ENCODE measurements around the gene EHMT2.
A peak's percentile ranks its signal among the peaks of the same experiment; 100 is the strongest.

EHMT2 gene

DNA sequence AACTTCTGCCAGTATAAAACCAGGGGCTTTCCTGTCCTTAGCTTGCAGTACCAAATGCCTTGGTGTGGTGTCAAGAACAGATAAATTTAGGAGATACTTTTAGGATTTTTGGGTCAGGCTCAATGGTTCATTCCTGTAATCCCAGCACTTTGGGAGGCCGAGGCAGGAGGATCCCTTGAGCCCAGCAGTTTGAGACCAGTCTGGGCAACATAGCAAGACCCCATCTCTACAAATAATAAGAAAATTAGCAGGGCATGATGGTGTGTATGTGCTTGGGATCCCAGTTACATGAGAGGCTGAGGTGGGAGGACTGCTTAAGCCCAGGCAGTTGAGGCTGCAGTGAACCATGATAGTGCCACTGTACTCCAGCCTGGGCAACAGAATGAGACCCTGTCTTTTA lies 7.5 kb upstream of the EHMT2 start:
- no peak overlapping the region for H3K4me3 ChIP-seq
- peaks cover 0 to 21% (median 16%) of the 10 kb centered on the region in 4 donors for H3K4me1 ChIP-seq
- no peaks in the 10 kb centered on the region for H3K9me3 ChIP-seq
- H3K27me3 ChIP-seq = no peaks in the 10 kb centered on the region
- no peak for DNase-seq
- intact Hi-C loops (cut with DNase I; ENCODE audit: low total_unique reads) = loop anchor here (5.0 kb wide), 1 partner anchor 47 kb away; no protein-coding TSS in a partner anchor
- TF ChIP-seq, protein P1, sequence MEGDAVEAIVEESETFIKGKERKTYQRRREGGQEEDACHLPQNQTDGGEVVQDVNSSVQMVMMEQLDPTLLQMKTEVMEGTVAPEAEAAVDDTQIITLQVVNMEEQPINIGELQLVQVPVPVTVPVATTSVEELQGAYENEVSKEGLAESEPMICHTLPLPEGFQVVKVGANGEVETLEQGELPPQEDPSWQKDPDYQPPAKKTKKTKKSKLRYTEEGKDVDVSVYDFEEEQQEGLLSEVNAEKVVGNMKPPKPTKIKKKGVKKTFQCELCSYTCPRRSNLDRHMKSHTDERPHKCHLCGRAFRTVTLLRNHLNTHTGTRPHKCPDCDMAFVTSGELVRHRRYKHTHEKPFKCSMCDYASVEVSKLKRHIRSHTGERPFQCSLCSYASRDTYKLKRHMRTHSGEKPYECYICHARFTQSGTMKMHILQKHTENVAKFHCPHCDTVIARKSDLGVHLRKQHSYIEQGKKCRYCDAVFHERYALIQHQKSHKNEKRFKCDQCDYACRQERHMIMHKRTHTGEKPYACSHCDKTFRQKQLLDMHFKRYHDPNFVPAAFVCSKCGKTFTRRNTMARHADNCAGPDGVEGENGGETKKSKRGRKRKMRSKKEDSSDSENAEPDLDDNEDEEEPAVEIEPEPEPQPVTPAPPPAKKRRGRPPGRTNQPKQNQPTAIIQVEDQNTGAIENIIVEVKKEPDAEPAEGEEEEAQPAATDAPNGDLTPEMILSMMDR (IDR thresholded peaks at IDR 0.05) = no peak
- H3K36me3 ChIP-seq = peaks cover 0 to 3% (median 0%) of the 10 kb centered on the region in 3 donors
- no peak overlapping the region for H3K27ac ChIP-seq

DNA sequence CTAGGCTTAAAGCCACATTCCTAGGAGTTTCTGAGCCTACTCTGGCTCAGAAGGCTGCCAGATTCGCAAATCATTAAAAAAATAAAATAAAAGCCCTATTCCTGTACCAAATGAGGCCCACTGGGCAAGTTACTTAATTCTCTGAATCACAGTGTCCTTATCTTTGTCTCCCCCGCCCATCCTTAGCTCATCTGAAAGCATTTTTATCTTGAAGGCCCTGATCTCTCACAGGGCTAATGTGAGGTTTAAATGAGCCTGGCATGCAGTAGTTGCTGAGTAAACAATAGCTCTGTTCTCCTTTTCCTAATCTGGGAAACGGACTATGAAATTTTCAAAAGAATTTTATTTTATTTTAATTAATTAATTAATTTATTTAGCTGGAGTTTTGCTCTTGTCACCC lies 6.5 kb upstream of the EHMT2 start:
- TF ChIP-seq, protein P1 (IDR thresholded peaks at IDR 0.05) = no peak
- intact Hi-C loops (cut with DNase I; ENCODE audit: low total_unique reads) = no loop called here
- Histone ChIP-seq H3K27ac (no peak overlapping the region), H3K4me3 (no peak overlapping the region), H3K9me3 (no peaks in the 10 kb centered on the region), H3K36me3 (peaks cover 0 to 9% (median 0%) of the 10 kb centered on the region in 3 donors), H3K27me3 (no peaks in the 10 kb centered on the region), H3K4me1 (peaks cover 0 to 30% (median 24%) of the 10 kb centered on the region in 4 donors)
- no peak for DNase-seq

DNA sequence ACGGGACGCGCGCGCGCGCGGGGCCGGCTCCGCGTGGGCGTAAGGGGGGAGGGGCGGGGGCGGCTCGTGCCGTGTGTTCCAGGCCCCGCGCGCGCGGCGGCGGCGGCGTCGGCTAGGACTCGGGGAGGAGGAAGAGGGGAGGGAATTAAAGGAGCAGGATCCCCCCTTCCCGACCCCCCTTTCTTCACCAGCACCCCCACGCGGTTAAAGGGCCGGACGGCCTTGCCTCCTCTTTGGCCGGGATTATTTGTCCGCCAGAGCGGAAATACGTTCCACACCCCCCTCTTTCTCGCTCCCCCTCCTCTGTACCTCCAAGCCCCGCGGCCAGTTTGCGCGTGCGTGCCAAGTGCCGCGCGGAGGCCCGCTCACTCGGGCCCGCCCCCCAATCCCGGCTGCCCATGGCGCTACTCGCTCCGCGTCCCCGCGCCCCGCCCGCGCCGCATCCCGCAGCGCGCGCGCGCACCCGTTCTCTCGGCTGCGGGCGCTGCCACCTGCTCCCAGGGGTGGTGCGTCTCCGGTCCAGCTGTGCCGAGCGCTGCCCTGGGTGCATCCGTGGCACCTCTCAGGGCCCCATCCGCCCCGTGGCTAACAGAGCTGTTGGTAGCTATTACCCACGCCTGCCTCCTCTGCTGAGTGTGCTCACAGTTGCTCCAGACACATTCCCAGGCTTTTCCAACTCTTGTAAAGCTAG lies 4.6 kb upstream of the EHMT2 start, which contains the start of gene ZBTB12:
Gene ZBTB12 (minus strand): TSS at position 134 of the 691 bp plus-strand sequence. CDS start 781 bp downstream, outside the sequence.
- H3K36me3 ChIP-seq = peaks cover 0 to 9% (median 0%) of the 10 kb centered on the region in 3 donors
- peaks cover 0 to 38% (median 31%) of the 10 kb centered on the region in 4 donors for H3K4me1 ChIP-seq
- H3K27ac ChIP-seq = peak within 1 kb of the TSS; percentile 83 to 85
- TF ChIP-seq, protein P1 (IDR thresholded peaks at IDR 0.05) = peak in 1 of 2 experiments; percentile 11
- no peaks in the 10 kb centered on the region for H3K27me3 ChIP-seq
- H3K9me3 ChIP-seq = no peaks in the 10 kb centered on the region
- intact Hi-C loops (cut with DNase I; ENCODE audit: low total_unique reads) = no loop called here
- peak; percentile 87 to 95 for DNase-seq
- H3K4me3 ChIP-seq = peak within 1 kb of the TSS; percentile 68 to 77

DNA sequence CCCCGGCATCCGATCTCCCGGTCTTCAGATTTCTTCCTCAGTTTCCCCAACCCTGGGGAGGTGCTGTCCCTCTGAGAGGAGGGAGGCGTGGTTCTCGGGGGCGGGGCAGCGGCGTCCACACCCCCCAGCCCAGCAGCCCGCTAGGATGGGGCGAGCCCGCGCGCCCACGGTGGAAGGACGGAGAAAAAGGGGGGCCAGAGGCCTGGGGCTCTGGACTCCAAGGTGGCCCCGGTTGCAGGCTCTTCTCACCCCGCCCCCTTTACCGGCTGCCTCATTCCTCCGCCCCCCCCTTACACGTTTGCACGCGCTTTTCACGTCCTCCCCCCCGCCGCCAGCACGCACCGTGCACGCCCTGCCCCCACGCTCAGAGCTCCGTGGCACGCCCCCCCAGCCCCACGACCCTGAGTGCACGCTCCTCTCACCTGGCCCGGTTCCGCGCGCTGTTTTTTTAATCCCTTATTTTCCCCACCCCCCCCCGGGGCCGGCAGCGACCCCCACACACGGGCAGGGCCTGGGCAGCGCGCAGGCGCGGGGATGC lies 4.0 kb upstream of the EHMT2 start:
- H3K4me1 ChIP-seq = peaks cover 0 to 44% (median 37%) of the 10 kb centered on the region in 4 donors

DNA sequence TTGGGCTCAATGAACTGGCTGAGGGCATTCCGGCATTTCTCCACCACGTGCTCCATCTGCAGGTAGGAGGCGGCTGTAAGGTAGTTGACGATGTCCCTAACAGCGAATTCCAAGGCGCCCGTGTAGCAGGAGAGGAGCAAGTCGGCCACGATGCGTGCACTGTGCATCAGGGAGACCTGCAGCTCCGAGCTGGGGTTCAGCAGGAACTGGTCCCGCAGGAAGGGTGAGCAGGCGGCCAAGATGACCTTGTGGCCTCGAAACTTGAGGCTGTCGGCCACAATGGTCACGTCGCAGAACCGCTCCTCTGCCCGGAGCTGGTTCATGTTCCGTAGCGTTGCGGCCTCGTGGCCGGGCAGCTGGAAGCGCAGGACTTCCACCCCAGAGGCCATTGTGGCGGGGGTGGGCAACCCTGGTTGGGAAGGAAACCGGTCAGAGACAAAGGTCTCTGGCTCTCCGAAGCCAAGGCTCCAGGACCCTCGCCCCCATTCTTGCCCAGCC lies 3.5 kb upstream of the EHMT2 start:
- H3K9me3 ChIP-seq = no peaks in the 10 kb centered on the region
- peak overlapping the region; percentile 68 to 77 for H3K4me3 ChIP-seq
- DNase-seq = no peak
- intact Hi-C loops (cut with DNase I; ENCODE audit: low total_unique reads) = no loop called here
- H3K27me3 ChIP-seq = no peaks in the 10 kb centered on the region
- peaks cover 0 to 9% (median 0%) of the 10 kb centered on the region in 3 donors for H3K36me3 ChIP-seq
- H3K27ac ChIP-seq = peak overlapping the region; percentile 83 to 85
- H3K4me1 ChIP-seq = peaks cover 0 to 48% (median 38%) of the 10 kb centered on the region in 4 donors
- TF ChIP-seq, protein P1 (IDR thresholded peaks at IDR 0.05) = no peak

More for the DNA sequence above, 4.0 kb upstream of the EHMT2 start:
- peak; percentile 60 to 84 for DNase-seq
- intact Hi-C loops (cut with DNase I; ENCODE audit: low total_unique reads) = no loop called here
- Histone ChIP-seq H3K9me3 (no peaks in the 10 kb centered on the region), H3K36me3 (peaks cover 0 to 9% (median 0%) of the 10 kb centered on the region in 3 donors), H3K27me3 (no peaks in the 10 kb centered on the region), H3K4me3 (peak overlapping the region; percentile 68 to 77), H3K27ac (peak overlapping the region; percentile 83 to 85)
- TF ChIP-seq, protein P1 (IDR thresholded peaks at IDR 0.05) = no peak
